ENCODE measurements around the gene RAD51B.

DNA sequence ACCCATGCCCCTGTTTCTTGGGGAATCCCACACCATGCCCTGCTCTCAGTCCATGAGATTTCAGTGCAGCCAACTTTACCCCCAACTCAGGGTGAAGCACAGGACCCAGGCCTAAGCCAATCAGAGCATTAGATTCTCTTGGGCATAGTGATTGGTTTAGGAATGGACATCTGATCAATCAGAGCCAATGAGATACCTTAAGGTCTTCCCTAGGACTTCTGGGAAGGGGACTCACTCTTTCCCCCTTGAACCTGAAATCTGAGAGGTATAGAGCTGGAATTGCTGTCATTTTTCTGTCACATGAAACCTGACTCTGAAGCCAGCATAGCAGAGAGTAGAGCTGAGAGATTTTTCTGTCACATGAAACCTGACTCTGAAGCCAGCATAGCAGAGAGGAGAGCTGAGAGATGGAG, 846.2 kb downstream of the RAD51B start:
- TF ChIP-seq CTCF (IDR thresholded peaks at IDR 0.05) (no peak), ZNF219 (CRISPR knock-in tag; IDR thresholded peaks at IDR 0.05; ENCODE audit: borderline replicate concordance) (no peak), ETV6 (CRISPR knock-in tag; IDR thresholded peaks at IDR 0.05) (no peak), TP53 (CRISPR knock-in tag; IDR thresholded peaks at IDR 0.05) (no peak), TEAD4 (CRISPR knock-in tag; IDR thresholded peaks at IDR 0.05) (no peak), MXD4 (CRISPR knock-in tag; IDR thresholded peaks at IDR 0.05; ENCODE audit: borderline replicate concordance) (no peak), E2F4 (CRISPR knock-in tag; IDR thresholded peaks at IDR 0.05; ENCODE audit: borderline replicate concordance, low read depth) (no peak), ZNF232 (CRISPR knock-in tag; IDR thresholded peaks at IDR 0.05) (no peak), SP1 (CRISPR knock-in tag; conservative IDR thresholded peaks at IDR 0.05) (no peak), MAX (CRISPR knock-in tag; IDR thresholded peaks at IDR 0.05) (no peak), GABPB1 (CRISPR knock-in tag; IDR thresholded peaks at IDR 0.05) (no peak)
